ENCODE data around the gene MYO10. TPM values are rescaled to one million over a fixed set of nuclear protein-coding genes. Genes with fewer than 3 reads are reported as not detected.
"Not testable (repeated sequence)": the region's sequence is repeated elsewhere in the genome, so short reads cannot be mapped to it uniquely, and the experiment has no call there.

MYO10 gene
- total RNA-seq (2021) (89.8 to 90.8 TPM (median 90.7 TPM) in 3 replicates), Bru-seq, nascent RNA (percentile 76 among the genes with signal in this experiment)
- long read RNA-seq, experiment 1, full-length matches to known transcripts = 139 of 315 reads
- long read RNA-seq, experiment 1, partial matches to known transcripts = 131 of 315 reads
- long read RNA-seq, experiment 1, other reads (novel, unspliced or antisense) = 45 of 315 reads
- long read RNA-seq, experiment 2, full-length matches to known transcripts = 8 of 130 reads
- long read RNA-seq, experiment 2, partial matches to known transcripts = 79 of 130 reads
- long read RNA-seq, experiment 2, other reads (novel, unspliced or antisense) = 43 of 130 reads
- long read RNA-seq, experiment 3, partial matches to known transcripts = 6 of 6 reads
- long read RNA-seq, experiment 3, other reads (novel, unspliced or antisense) = 0 of 6 reads

DNA sequence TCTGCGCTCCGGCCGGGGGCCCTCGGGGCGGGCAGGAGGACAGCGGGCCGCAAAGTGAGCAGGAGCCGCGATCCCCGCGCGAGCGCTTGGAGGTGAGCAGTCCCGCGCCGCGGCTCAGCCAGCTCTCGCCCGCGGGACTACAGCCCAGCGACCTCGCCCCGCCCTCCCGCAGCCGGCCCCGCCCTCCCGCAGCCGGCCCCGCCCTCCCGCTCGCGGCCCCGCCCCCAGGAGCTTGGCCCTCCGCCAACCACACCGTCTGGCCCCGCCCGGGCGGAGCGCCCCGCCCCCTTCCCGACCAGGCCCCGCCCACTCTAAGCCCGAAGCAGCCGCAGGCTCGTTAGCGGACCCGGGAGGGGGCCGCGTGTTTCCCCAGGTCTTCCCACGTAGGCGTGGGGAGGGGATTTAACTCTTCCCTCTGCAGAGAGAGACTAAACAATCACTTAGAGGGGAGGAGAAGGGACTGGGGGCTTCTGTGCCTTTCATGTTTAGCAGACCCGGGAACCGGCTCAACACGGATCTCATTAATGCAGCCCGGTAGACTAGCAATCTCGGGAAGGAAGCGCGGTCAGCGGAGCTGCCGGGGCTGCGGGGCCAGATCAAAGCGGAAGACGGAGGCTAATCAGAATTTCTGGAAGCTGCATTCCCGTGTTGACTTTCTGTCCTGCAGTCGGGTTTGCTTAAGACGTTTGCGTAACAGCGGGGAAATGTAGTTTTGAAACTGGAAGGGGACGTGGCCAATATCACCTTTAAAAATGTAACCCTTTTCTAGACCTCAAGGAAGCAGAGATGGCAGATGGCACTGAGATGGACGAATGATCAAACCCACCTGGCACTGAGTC is at the start of gene MYO10:
TSS of gene MYO10 (minus strand) at position 139 of the 839 bp plus-strand sequence. CDS start 480 bp downstream, outside the sequence.
- Mint-ChIP-seq H3K4me1 (peaks cover 49% of the 10 kb centered on the region), H3K4me3 (peak within 1 kb of the TSS; percentile 87), H3K36me3 (no peaks in the 10 kb centered on the region), H3K27ac (no peak within 1 kb of the TSS), H3K27me3 (ENCODE audit: low read depth) (peaks cover 71% of the 10 kb centered on the region), H3K9me3 (no peaks in the 10 kb centered on the region)
- TF ChIP-seq, protein P1, sequence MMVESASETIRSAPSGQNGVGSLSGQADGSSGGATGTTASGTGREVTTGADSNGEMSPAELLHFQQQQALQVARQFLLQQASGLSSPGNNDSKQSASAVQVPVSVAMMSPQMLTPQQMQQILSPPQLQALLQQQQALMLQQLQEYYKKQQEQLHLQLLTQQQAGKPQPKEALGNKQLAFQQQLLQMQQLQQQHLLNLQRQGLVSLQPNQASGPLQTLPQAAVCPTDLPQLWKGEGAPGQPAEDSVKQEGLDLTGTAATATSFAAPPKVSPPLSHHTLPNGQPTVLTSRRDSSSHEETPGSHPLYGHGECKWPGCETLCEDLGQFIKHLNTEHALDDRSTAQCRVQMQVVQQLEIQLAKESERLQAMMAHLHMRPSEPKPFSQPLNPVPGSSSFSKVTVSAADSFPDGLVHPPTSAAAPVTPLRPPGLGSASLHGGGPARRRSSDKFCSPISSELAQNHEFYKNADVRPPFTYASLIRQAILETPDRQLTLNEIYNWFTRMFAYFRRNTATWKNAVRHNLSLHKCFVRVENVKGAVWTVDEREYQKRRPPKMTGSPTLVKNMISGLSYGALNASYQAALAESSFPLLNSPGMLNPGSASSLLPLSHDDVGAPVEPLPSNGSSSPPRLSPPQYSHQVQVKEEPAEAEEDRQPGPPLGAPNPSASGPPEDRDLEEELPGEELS (CRISPR knock-in tag; IDR thresholded peaks at IDR 0.05) = peak; percentile 30; the same call in 1 of the 2 replicates
- TF ChIP-seq, protein P2, sequence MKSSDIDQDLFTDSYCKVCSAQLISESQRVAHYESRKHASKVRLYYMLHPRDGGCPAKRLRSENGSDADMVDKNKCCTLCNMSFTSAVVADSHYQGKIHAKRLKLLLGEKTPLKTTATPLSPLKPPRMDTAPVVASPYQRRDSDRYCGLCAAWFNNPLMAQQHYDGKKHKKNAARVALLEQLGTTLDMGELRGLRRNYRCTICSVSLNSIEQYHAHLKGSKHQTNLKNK (CRISPR knock-in tag; IDR thresholded peaks at IDR 0.05) = no peak
- TF ChIP-seq TEAD1 (CRISPR knock-in tag; IDR thresholded peaks at IDR 0.05) = no peak
- TF ChIP-seq ZNF232 (CRISPR knock-in tag; IDR thresholded peaks at IDR 0.05) = no peak
- TF ChIP-seq, protein P3, sequence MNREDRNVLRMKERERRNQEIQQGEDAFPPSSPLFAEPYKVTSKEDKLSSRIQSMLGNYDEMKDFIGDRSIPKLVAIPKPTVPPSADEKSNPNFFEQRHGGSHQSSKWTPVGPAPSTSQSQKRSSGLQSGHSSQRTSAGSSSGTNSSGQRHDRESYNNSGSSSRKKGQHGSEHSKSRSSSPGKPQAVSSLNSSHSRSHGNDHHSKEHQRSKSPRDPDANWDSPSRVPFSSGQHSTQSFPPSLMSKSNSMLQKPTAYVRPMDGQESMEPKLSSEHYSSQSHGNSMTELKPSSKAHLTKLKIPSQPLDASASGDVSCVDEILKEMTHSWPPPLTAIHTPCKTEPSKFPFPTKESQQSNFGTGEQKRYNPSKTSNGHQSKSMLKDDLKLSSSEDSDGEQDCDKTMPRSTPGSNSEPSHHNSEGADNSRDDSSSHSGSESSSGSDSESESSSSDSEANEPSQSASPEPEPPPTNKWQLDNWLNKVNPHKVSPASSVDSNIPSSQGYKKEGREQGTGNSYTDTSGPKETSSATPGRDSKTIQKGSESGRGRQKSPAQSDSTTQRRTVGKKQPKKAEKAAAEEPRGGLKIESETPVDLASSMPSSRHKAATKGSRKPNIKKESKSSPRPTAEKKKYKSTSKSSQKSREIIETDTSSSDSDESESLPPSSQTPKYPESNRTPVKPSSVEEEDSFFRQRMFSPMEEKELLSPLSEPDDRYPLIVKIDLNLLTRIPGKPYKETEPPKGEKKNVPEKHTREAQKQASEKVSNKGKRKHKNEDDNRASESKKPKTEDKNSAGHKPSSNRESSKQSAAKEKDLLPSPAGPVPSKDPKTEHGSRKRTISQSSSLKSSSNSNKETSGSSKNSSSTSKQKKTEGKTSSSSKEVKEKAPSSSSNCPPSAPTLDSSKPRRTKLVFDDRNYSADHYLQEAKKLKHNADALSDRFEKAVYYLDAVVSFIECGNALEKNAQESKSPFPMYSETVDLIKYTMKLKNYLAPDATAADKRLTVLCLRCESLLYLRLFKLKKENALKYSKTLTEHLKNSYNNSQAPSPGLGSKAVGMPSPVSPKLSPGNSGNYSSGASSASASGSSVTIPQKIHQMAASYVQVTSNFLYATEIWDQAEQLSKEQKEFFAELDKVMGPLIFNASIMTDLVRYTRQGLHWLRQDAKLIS (CRISPR knock-in tag; IDR thresholded peaks at IDR 0.05; ENCODE audit: borderline replicate concordance) = no peak
- no peak for TF ChIP-seq TP53 (CRISPR knock-in tag; IDR thresholded peaks at IDR 0.05)
- TF ChIP-seq, protein P4, sequence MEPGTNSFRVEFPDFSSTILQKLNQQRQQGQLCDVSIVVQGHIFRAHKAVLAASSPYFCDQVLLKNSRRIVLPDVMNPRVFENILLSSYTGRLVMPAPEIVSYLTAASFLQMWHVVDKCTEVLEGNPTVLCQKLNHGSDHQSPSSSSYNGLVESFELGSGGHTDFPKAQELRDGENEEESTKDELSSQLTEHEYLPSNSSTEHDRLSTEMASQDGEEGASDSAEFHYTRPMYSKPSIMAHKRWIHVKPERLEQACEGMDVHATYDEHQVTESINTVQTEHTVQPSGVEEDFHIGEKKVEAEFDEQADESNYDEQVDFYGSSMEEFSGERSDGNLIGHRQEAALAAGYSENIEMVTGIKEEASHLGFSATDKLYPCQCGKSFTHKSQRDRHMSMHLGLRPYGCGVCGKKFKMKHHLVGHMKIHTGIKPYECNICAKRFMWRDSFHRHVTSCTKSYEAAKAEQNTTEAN (CRISPR knock-in tag; IDR thresholded peaks at IDR 0.05) = no peak
- TF ChIP-seq, protein P5, sequence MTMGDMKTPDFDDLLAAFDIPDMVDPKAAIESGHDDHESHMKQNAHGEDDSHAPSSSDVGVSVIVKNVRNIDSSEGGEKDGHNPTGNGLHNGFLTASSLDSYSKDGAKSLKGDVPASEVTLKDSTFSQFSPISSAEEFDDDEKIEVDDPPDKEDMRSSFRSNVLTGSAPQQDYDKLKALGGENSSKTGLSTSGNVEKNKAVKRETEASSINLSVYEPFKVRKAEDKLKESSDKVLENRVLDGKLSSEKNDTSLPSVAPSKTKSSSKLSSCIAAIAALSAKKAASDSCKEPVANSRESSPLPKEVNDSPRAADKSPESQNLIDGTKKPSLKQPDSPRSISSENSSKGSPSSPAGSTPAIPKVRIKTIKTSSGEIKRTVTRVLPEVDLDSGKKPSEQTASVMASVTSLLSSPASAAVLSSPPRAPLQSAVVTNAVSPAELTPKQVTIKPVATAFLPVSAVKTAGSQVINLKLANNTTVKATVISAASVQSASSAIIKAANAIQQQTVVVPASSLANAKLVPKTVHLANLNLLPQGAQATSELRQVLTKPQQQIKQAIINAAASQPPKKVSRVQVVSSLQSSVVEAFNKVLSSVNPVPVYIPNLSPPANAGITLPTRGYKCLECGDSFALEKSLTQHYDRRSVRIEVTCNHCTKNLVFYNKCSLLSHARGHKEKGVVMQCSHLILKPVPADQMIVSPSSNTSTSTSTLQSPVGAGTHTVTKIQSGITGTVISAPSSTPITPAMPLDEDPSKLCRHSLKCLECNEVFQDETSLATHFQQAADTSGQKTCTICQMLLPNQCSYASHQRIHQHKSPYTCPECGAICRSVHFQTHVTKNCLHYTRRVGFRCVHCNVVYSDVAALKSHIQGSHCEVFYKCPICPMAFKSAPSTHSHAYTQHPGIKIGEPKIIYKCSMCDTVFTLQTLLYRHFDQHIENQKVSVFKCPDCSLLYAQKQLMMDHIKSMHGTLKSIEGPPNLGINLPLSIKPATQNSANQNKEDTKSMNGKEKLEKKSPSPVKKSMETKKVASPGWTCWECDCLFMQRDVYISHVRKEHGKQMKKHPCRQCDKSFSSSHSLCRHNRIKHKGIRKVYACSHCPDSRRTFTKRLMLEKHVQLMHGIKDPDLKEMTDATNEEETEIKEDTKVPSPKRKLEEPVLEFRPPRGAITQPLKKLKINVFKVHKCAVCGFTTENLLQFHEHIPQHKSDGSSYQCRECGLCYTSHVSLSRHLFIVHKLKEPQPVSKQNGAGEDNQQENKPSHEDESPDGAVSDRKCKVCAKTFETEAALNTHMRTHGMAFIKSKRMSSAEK (CRISPR knock-in tag; IDR thresholded peaks at IDR 0.05; ENCODE audit: borderline replicate concordance) = no peak
- no peak for TF ChIP-seq MYBL2 (CRISPR knock-in tag; IDR thresholded peaks at IDR 0.05)
- no peak for TF ChIP-seq GRHL2 (CRISPR knock-in tag; IDR thresholded peaks at IDR 0.05; ENCODE audit: insufficient replicate concordance, severe bottlenecking)
- peak; percentile 41; the same call in 1 of the 2 replicates for TF ChIP-seq ETV6 (CRISPR knock-in tag; IDR thresholded peaks at IDR 0.05)
- TF ChIP-seq, protein P6, sequence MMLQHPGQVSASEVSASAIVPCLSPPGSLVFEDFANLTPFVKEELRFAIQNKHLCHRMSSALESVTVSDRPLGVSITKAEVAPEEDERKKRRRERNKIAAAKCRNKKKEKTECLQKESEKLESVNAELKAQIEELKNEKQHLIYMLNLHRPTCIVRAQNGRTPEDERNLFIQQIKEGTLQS (CRISPR knock-in tag; conservative IDR thresholded peaks at IDR 0.05) = no peak
- peak; percentile 50; the same call in 1 of the 2 replicates for TF ChIP-seq SP1 (CRISPR knock-in tag; conservative IDR thresholded peaks at IDR 0.05)
- TF ChIP-seq ZNF396 (CRISPR knock-in tag; IDR thresholded peaks at IDR 0.05; ENCODE audit: borderline replicate concordance) = no peak
- TF ChIP-seq, protein P7, sequence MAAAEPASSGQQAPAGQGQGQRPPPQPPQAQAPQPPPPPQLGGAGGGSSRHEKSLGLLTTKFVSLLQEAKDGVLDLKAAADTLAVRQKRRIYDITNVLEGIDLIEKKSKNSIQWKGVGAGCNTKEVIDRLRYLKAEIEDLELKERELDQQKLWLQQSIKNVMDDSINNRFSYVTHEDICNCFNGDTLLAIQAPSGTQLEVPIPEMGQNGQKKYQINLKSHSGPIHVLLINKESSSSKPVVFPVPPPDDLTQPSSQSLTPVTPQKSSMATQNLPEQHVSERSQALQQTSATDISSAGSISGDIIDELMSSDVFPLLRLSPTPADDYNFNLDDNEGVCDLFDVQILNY (CRISPR knock-in tag; IDR thresholded peaks at IDR 0.05) = 0 out of 2 replicates have a peak, but pooled peaks have one; percentile 12
- ChIA-PET POLR2A (interaction anchor here (0.9 to 1.2 kb wide), 4 partner anchors 19 to 280 kb away, joined by 3 to 4 read pairs (median 3); no protein-coding TSS in a partner anchor), CTCF (interaction anchor here (0.5 to 2.3 kb wide), 7 partner anchors 37 to 301 kb away, joined by 3 to 19 read pairs (median 4); no protein-coding TSS in a partner anchor)
- DNase-seq (ENCODE audit: low spot score) = peak; percentile 93
- peak; percentile 80 for ATAC-seq

- CTCF ChIA-PET; ATAC-seq; H3K27ac Mint-ChIP-seq; H3K4me3 Mint-ChIP-seq; H3K27me3 Mint-ChIP-seq (ENCODE audit: low read depth); H3K36me3 Mint-ChIP-seq; DNase-seq (ENCODE audit: low spot score); H3K4me1 Mint-ChIP-seq; POLR2A ChIA-PET: not testable (repeated sequence)
- peaks cover 16% of the 10 kb centered on the region for H3K9me3 Mint-ChIP-seq
These were observed 49.2 kb upstream of the MYO10 start for GRCh38 chr5:16985304-16985703.
